ENCODE data around the gene RAC3.

Gene RAC3

DNA sequence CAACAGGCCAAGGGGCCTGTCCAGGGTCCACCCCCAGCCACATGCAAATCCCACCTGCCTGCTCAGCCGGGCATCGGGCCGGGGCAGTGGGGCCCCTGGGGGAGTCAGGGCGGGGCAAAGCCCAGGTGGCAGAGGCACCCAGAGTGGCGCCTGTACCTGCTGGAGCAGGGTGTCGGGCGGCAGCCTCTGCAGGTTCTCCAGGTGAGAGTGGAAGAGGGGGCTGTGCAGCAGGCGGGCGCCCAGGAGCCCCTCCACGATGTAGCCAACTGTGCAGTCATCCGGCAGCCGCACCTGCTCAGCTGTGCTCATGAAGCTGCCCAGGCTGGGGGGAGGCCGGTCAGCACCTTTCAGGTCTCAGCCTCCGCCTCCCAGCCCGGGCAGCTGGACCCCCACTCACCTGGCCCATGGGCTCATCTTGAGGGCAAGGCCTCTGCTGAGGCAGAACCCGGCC, 18.1 kb downstream of the RAC3 start:
- DNase-seq = no peak
- Histone ChIP-seq H3K27me3 (ENCODE audit: insufficient read depth, low read depth, severe bottlenecking) (no peaks in the 10 kb centered on the region), H3K36me3 (peaks cover 54% of the 10 kb centered on the region)

GRCh38 chr17:82050152-82050760, 18.8 kb downstream of the RAC3 start:
- Histone ChIP-seq H3K36me3 (peaks cover 61% of the 10 kb centered on the region), H3K9me3 (ENCODE audit: severe bottlenecking) (no peaks in the 10 kb centered on the region), H3K4me3 (ENCODE audit: low read depth, low read length) (peak overlapping the region; percentile 71), H3K27me3 (ENCODE audit: insufficient read depth, low read depth, severe bottlenecking) (no peaks in the 10 kb centered on the region), H3K27ac (no peak overlapping the region)
- no peak for DNase-seq
- TF ChIP-seq, protein P1, sequence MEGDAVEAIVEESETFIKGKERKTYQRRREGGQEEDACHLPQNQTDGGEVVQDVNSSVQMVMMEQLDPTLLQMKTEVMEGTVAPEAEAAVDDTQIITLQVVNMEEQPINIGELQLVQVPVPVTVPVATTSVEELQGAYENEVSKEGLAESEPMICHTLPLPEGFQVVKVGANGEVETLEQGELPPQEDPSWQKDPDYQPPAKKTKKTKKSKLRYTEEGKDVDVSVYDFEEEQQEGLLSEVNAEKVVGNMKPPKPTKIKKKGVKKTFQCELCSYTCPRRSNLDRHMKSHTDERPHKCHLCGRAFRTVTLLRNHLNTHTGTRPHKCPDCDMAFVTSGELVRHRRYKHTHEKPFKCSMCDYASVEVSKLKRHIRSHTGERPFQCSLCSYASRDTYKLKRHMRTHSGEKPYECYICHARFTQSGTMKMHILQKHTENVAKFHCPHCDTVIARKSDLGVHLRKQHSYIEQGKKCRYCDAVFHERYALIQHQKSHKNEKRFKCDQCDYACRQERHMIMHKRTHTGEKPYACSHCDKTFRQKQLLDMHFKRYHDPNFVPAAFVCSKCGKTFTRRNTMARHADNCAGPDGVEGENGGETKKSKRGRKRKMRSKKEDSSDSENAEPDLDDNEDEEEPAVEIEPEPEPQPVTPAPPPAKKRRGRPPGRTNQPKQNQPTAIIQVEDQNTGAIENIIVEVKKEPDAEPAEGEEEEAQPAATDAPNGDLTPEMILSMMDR (IDR thresholded peaks at IDR 0.05; ENCODE audit: low read depth, low read length) = no peak

More for the DNA sequence above, 18.1 kb downstream of the RAC3 start:
- Histone ChIP-seq H3K9me3 (ENCODE audit: severe bottlenecking) (no peaks in the 10 kb centered on the region), H3K4me3 (ENCODE audit: low read depth, low read length) (no peak overlapping the region), H3K27ac (no peak overlapping the region)
- TF ChIP-seq, protein P1 (IDR thresholded peaks at IDR 0.05; ENCODE audit: low read depth, low read length) = no peak

DNA sequence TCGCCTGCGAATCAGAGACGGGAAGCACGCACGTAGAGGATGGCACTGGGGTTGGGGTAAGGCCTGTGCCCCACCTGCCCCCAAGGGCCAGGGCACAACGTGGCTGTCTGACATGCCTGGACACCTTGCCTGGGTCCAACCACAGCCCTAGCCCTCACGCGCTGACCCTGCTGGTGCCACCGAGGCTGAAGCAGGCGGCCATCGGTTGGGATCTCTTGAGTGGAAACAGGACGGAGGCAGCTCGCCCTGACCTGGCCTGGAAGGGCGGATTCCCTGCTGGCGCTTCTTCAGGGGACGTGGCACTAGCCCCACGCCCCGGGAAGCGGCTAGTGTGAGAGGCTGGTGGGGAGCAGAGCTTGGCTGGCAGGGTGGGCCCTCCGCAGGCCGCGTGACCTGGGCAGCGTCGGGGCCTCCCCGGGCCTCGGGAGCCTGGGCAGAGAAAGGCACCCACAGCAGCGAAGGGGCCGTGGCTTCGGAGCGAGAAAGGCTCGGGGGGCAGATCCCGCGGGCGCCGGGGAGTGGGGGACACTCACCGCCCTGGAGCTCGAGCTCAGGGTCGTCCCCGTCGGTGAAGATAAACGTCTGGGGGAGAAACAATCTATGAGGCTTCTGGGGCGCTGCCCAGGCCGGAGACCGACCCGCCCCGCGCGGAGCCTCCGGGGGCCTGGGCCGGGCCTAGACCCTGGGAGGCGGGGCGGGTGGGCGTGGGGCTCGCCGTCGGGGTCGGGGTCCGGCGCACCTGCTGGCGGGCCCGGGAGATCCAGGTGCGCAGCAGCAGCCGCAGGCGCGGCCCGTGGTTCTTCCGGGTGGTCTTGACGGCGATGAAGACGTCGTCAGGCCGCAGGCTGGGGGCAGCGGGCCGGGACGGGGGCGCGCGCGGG, 19.5 kb downstream of the RAC3 start:
- Histone ChIP-seq H3K9me3 (ENCODE audit: severe bottlenecking) (no peaks in the 10 kb centered on the region), H3K27ac (peak overlapping the region; percentile 69), H3K27me3 (ENCODE audit: insufficient read depth, low read depth, severe bottlenecking) (no peaks in the 10 kb centered on the region), H3K4me3 (ENCODE audit: low read depth, low read length) (peak overlapping the region; percentile 71), H3K36me3 (peaks cover 67% of the 10 kb centered on the region)
- TF ChIP-seq, protein P1 (IDR thresholded peaks at IDR 0.05; ENCODE audit: low read depth, low read length) = no peak
- DNase-seq = no peak

DNA sequence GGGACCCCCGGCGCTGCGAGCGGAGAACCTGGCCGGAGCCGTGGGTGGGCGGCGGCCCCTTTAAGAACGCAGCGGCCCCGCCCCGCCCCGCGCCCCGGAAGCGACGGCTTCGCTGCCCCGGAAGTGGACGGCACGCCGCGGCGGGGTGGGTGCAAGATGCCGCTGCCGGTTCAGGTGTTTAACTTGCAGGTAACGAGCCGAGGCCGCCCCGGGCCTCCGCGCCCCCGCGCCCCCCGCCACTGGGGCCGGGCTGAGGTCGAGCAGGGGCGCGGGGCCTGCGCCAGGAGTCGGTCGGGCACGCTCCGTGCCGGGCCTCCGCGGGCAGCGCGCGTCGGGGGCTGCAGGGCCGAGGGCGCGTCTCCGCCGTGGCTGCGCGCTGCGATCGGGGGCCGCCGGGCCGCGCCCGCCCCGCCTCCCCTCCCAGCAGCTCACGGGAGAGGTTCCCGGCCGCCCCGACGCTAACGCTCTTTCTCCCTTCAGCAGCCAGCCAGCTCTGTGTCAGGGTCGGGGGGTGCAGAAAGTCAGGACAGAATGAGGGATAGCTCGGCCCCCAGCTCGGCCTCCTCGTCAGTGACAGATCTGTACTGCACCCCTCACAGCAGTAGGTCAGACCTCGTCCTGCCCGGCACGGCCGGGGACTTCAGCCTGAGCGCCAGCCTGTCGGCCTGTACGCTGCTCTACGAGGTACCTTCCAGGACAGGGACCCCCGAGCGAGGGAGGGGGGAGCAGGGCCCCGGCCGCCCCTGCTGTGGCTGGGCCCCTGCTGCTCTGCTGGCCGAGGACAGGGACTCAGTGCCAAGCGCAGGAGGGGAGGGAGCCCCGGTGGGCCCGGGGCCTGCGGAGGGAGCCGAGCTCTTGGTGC, 20.5 kb downstream of the RAC3 start, which contains the start of the genes GPS1 and RFNG:
Gene GPS1 (plus strand): TSS at position 123 of the 862 bp plus-strand sequence. CDS start 34 bp downstream, at position 157.
Gene RFNG (minus strand): TSS at position 36 of the 862 bp plus-strand sequence. CDS start 45 bp downstream, outside the sequence.
- peak within 1 kb of the TSS; percentile 69 for H3K27ac ChIP-seq
- peak; percentile 89 for DNase-seq
- peak within 1 kb of the TSS; percentile 77 for H3K4me3 ChIP-seq (ENCODE audit: low read depth, low read length)
- H3K36me3 ChIP-seq = peaks cover 74% of the 10 kb centered on the region
- H3K9me3 ChIP-seq (ENCODE audit: severe bottlenecking) = no peaks in the 10 kb centered on the region
- TF ChIP-seq, protein P1 (IDR thresholded peaks at IDR 0.05; ENCODE audit: low read depth, low read length) = no peak
- no peaks in the 10 kb centered on the region for H3K27me3 ChIP-seq (ENCODE audit: insufficient read depth, low read depth, severe bottlenecking)

DNA sequence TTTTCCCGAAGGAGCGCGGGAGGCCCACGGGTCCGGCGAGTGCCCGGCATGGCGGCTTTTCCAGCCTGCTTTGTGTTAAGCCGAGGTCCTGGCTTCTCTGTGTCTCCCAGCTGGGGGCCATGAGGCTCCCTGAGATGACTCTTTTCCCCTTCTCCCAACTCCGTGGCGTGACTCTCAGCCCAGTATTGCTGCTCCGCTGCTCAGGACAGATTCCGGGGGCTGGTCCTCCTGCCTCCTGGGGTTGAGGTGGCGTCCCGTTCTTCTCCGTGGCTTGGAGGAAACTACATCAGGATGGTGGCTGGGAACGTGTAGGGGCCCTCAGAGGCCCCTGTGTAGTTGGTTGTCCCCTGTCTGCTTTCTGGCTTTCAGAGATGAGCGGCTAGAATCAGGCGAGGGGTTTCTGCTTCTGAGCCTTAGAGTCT, 21.2 kb downstream of the RAC3 start:
- Histone ChIP-seq H3K4me3 (ENCODE audit: low read depth, low read length) (peak overlapping the region; percentile 77), H3K9me3 (ENCODE audit: severe bottlenecking) (no peaks in the 10 kb centered on the region), H3K36me3 (peaks cover 74% of the 10 kb centered on the region), H3K27me3 (ENCODE audit: insufficient read depth, low read depth, severe bottlenecking) (no peaks in the 10 kb centered on the region), H3K27ac (peak overlapping the region; percentile 67)
- TF ChIP-seq, protein P1 (IDR thresholded peaks at IDR 0.05; ENCODE audit: low read depth, low read length) = no peak
- DNase-seq = no peak

Measured in WERI-Rb-1 (cell line).